K562 (cell line): ENCODE data around the gene ZNF493. TPM values are rescaled to one million over a fixed set of nuclear protein-coding genes. Genes with fewer than 3 reads are reported as not detected.

Experiments
- ATAC-seq: fragments of 200-7000 bp; cut with Tn5 transposase; 3 replicates; pipeline ENCODE4 v1.9.1; 2020; ENCODE audit warnings: moderate library complexity
- BruUV-seq: library from RNA; stranded (reverse); fragments of 400-500 nt; replicated peaks from 2 replicates; lab custom pipeline; 2021; lab: Mats Ljungman, UMichigan
- CTCF ChIA-PET: fragments of 300-600 bp; formaldehyde crosslinking; extraction: SDS; loops from one replicate; lab custom pipeline; 2021; ENCODE audit warnings: low intra/inter-chr PET ratio; lab: Yijun Ruan, JAX
- POLR2A ChIA-PET: fragments of 300-600, 350-650 bp; sonication (Branson Sonifier 250); formaldehyde crosslinking; extraction: SDS; loops from one replicate; lab custom pipeline; 2021; ENCODE audit warnings: antibody characterized with exemption, inconsistent platforms; lab: Yijun Ruan, JAX
- DNase-seq, 4 experiments: peaks; one replicate each; pipeline versions ENCODE4 v3.0.0 to v3.0.0-alpha.2; 2011 to 2018; ENCODE audit warnings: low spot score in 3 of 4, mixed read lengths in 3 of 4; ENCODE audit errors: extremely low read depth in 1 of 4
- FAIRE-seq: peaks from 2 replicates; lab custom pipeline; 2011; peaks lifted over from hg19 to GRCh38; lab: Jason Lieb, UNC
- H2AFZ ChIP-seq: 2 replicates; pipeline ENCODE4 v1.6.0; 2011; ENCODE audit warnings: low read depth, low read length, control low read depth, inconsistent platforms
- H3K27ac ChIP-seq: fragments of 200-600 bp; 3 replicates; pipeline ENCODE4 v1.8.0; 2011; ENCODE audit warnings: low read depth, mild to moderate bottlenecking, control low read depth, inconsistent platforms, low read length, moderate library complexity, mixed read lengths; ENCODE audit errors: extremely low read depth
- H3K27me3 ChIP-seq, 2 experiments: fragments of 300-600 bp in 1 of 2; 2 replicates in 1 of 2; 3 replicates in 1 of 2; pipeline versions ENCODE4 v1.6.0 to v1.8.0; 2011; ENCODE audit warnings: inconsistent platforms in 2 of 2, low read length in 2 of 2, mild to moderate bottlenecking in 1 of 2, mixed read lengths in 1 of 2, moderate library complexity in 1 of 2; ENCODE audit not compliant: control insufficient read depth in 2 of 2, insufficient read depth in 2 of 2
- H3K36me3 ChIP-seq: fragments of 300-600 bp; 3 replicates; pipeline ENCODE4 v1.8.0; 2011; ENCODE audit warnings: mild to moderate bottlenecking, low read length, inconsistent platforms; ENCODE audit not compliant: control insufficient read depth, insufficient read depth
- H3K4me1 ChIP-seq, 2 experiments: fragments of 200-600 bp in 1 of 2; replicated peaks in 1 of 2; 2 replicates in 1 of 2; 3 replicates in 1 of 2; pipeline versions ENCODE4 v1.5.1 to v1.8.0; 2011; ENCODE audit warnings: inconsistent platforms in 2 of 2, low read length in 2 of 2, mild to moderate bottlenecking in 1 of 2, mixed read lengths in 1 of 2, moderate library complexity in 1 of 2; ENCODE audit not compliant: control insufficient read depth in 2 of 2, insufficient read depth in 2 of 2
- H3K4me2 ChIP-seq: 2 replicates; pipeline ENCODE4 v1.6.1; 2011; ENCODE audit warnings: low read length, control low read depth, inconsistent platforms, mixed read lengths; ENCODE audit not compliant: insufficient read depth
- H3K4me3 ChIP-seq: fragments of 200-600 bp; sonication (generic), shearing (Covaris generic); 2 replicates; pipeline ENCODE4 v1.5.1; 2016; ENCODE audit warnings: control low read depth, inconsistent platforms
- H3K79me2 ChIP-seq: fragments of 200-600 bp; 3 replicates; pipeline ENCODE4 v1.8.0; 2011; ENCODE audit warnings: low read length, inconsistent platforms; ENCODE audit not compliant: control insufficient read depth, insufficient read depth
- H3K9ac ChIP-seq, 2 experiments: 2 replicates each; pipeline versions ENCODE4 v1.6.0 to v1.6.1; 2011; ENCODE audit warnings: low read depth in 2 of 2, low read length in 2 of 2, control low read depth in 1 of 2, inconsistent platforms in 1 of 2, mild to moderate bottlenecking in 1 of 2, mixed read lengths in 1 of 2; ENCODE audit not compliant: insufficient read depth in 1 of 2
- H3K9me1 ChIP-seq: one replicate; pipeline ENCODE4 v1.6.0; 2011; ENCODE audit warnings: inconsistent platforms, mild to moderate bottlenecking, low read length, moderate library complexity; ENCODE audit not compliant: control insufficient read depth, insufficient read depth
- H3K9me3 ChIP-seq: replicated peaks from 2 replicates; pipeline ENCODE4 v1.5.1; 2011; ENCODE audit warnings: low read depth, low read length, inconsistent platforms; ENCODE audit not compliant: control insufficient read depth, insufficient read depth
- H4K20me1 ChIP-seq: replicated peaks from 2 replicates; pipeline ENCODE4 v1.6.1; 2011; ENCODE audit warnings: low read length, inconsistent platforms, mixed read lengths; ENCODE audit not compliant: control insufficient read depth, insufficient read depth
- ARID1B ChIP-seq: fragments of 450-650 bp; IDR thresholded peaks from 2 replicates; pipeline ENCODE4 v1.6.1; 2016; ENCODE audit warnings: antibody characterized with exemption, mild to moderate bottlenecking, inconsistent platforms
- ESRRA ChIP-seq: fragments of 450-650 bp; IDR thresholded peaks from 2 replicates; pipeline ENCODE4 v1.6.1; 2014; ENCODE audit warnings: low read depth, mild to moderate bottlenecking, moderate library complexity, borderline replicate concordance
- KHSRP ChIP-seq: fragments of 450-650 bp; IDR thresholded peaks from 2 replicates; pipeline ENCODE4 v1.6.1; 2017
- MXI1 ChIP-seq: IDR thresholded peaks from 2 replicates; pipeline ENCODE4 v1.6.1; 2011; ENCODE audit warnings: low read depth, mild to moderate bottlenecking, improper control_type of control experiment, low read length
- NFRKB ChIP-seq: fragments of 450-650 bp; IDR thresholded peaks from 2 replicates; pipeline ENCODE4 v1.6.1; 2016; ENCODE audit warnings: low read depth
- RFX5 ChIP-seq: IDR thresholded peaks from 2 replicates; pipeline ENCODE4 v1.6.1; 2011; ENCODE audit warnings: low read depth, mild to moderate bottlenecking, improper control_type of control experiment, low read length
- ZNF764 ChIP-seq: fragments of 250-450 bp; sonication (Bioruptor Pico); IDR thresholded peaks from 2 replicates; pipeline ENCODE4 v1.4.0; 2020; ENCODE audit warnings: low read depth, mild to moderate bottlenecking, moderate library complexity
- WGBS: fragments of 100-300 bp; shearing (Covaris generic); methylation state at CpG from one replicate; pipeline ENCODE4 v1.1.6; 2016; ENCODE audit warnings: low coverage, mixed read lengths; ENCODE audit not compliant: insufficient coverage; ENCODE audit errors: missing lambda C conversion rate; 5-methylcytosine and 5-hydroxymethylcytosine counted together
- in situ Hi-C: fragments of 300-500 bp; cut with MboI; formaldehyde crosslinking; loops from 4 replicates; pipeline ENCODE4 v1.15.0; 2018; ENCODE audit warnings: inconsistent platforms, mixed read lengths
- intact Hi-C: fragments of 100-400 bp; cut with micrococcal nuclease; formaldehyde crosslinking; loops from 2 replicates; pipeline ENCODE4 v1.14.2; 2022
- polyA plus RNA-seq, 8 experiments: library from polyadenylated mRNA; depleted of rRNA in 4 of 8; stranded (reverse) in 5 of 8; unstranded in 3 of 8; fragments of >200 nt; fragmentation: Nextera tagmentation in 2 of 8; fragmentation: Illumina TruSeq in 1 of 8; extraction: Ambion mirVana in 2 of 8; extraction: Trizol in 1 of 8; gene quantifications; 2 replicates each; pipeline versions ENCODE4 v1.2.1 to v1.2.3, GENCODE V29; 2011 to 2014; ENCODE audit warnings: inconsistent platforms in 1 of 8, missing spikeins in 1 of 8
- total RNA-seq, 7 experiments: library from RNA; depleted of rRNA in 6 of 7; stranded (reverse); fragments of >200 nt in 6 of 7; fragmentation: Illumina TruSeq in 2 of 7; extraction: Trizol in 2 of 7; gene quantifications; 2 replicates each; pipeline versions ENCODE4 v1.2.1 to v1.2.3, GENCODE V29; 2011 to 2021; ENCODE audit warnings: low replicate concordance in 1 of 7
- TF ChIP-seq, protein P1 (sequence below): fragments of 450-650 bp; formaldehyde crosslinking; IDR thresholded peaks from 2 replicates; pipeline ENCODE4 v1.4.0; 2020; ENCODE audit warnings: mild to moderate bottlenecking, moderate library complexity

ZNF493 gene
- total and polyA plus RNA-seq, 9 of the 15 experiments (the other 6 are each of a cell fraction or from before 2014, with no cell fraction given): 5.0 to 18.6 (median 12.2) TPM

GRCh38 chr19:21432590-21432989, 35.7 kb downstream of the ZNF493 start (continued):
- TF ChIP-seq RFX5 (no peak), ESRRA (no peak), NFRKB (no peak)
- TF ChIP-seq, protein P1, sequence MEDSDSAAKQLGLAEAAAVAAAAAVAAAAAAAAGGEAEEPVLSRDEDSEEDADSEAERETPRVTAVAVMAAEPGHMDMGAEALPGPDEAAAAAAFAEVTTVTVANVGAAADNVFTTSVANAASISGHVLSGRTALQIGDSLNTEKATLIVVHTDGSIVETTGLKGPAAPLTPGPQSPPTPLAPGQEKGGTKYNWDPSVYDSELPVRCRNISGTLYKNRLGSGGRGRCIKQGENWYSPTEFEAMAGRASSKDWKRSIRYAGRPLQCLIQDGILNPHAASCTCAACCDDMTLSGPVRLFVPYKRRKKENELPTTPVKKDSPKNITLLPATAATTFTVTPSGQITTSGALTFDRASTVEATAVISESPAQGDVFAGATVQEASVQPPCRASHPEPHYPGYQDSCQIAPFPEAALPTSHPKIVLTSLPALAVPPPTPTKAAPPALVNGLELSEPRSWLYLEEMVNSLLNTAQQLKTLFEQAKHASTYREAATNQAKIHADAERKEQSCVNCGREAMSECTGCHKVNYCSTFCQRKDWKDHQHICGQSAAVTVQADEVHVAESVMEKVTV (CRISPR knock-in tag): no peak

DNA sequence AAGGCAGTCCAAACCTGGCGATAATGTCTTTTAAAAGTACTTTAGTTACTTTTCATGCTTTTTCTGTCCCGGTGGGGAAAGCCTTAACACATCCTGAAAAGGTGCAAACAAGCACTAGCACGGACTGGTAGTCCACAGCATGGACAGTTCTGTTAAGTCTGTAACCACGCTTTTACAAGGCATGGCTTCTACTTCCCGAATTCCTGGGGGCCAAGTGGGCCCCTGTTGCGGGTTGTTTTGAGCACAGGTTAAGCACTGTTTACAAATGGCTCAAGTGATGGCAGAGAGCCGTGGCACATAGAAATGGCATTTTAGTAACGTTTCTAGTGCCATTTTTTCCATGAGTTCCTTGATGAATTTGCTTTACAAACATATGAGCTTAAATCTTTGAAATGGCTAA, 37.6 kb downstream of the ZNF493 start:
- H3K9me3 ChIP-seq: peaks cover 4% of the 10 kb centered on the region; the same call in 1 of the 2 replicates
- ChIA-PET POLR2A (interaction anchor here (0.7 kb wide), 1 partner anchor 1057 kb away, joined by 3 read pairs; no protein-coding TSS in a partner anchor), CTCF (no interaction called here)
- in situ Hi-C loops (no loop called here), intact Hi-C loops (no loop called here)
- no TSS peak for BruUV-seq
- 23% methylated on average over 8 of the region's 8 CpGs for WGBS
- H3K9me1 ChIP-seq: no peaks in the 10 kb centered on the region
- no peak overlapping the region for H3K9ac ChIP-seq
- no peaks in the 10 kb centered on the region for H3K79me2 ChIP-seq
- ATAC-seq: no peak
- no peaks in the 10 kb centered on the region for H4K20me1 ChIP-seq
- no peaks in the 10 kb centered on the region for H3K36me3 ChIP-seq
- H3K4me2 ChIP-seq: no peak overlapping the region
- no peaks in the 10 kb centered on the region for H3K4me1 ChIP-seq
- no peak for DNase-seq
- H3K27me3 ChIP-seq: no peaks in the 10 kb centered on the region
- H3K27ac ChIP-seq: no peak overlapping the region
- H2AFZ ChIP-seq: no peak overlapping the region
- H3K4me3 ChIP-seq: no peak overlapping the region
- no peak for FAIRE-seq
- TF ChIP-seq ZNF764 (CRISPR knock-in tag) (no peak), ARID1B (no peak), KHSRP (no peak), MXI1 (no peak)
